ENCODE measurements around the gene R3HDM4. TPM values are rescaled to one million over a fixed set of nuclear protein-coding genes. Genes with fewer than 3 reads are reported as not detected.

Gene R3HDM4
- total and polyA plus RNA-seq, 9 of the 15 experiments (the other 6 are each of a cell fraction or from before 2014, with no cell fraction given): 3.2 to 154 (median 59.0) TPM

GRCh38 chr19:888581-889385, 24.2 kb downstream of the R3HDM4 start (continued):
- TF ChIP-seq, protein P1, sequence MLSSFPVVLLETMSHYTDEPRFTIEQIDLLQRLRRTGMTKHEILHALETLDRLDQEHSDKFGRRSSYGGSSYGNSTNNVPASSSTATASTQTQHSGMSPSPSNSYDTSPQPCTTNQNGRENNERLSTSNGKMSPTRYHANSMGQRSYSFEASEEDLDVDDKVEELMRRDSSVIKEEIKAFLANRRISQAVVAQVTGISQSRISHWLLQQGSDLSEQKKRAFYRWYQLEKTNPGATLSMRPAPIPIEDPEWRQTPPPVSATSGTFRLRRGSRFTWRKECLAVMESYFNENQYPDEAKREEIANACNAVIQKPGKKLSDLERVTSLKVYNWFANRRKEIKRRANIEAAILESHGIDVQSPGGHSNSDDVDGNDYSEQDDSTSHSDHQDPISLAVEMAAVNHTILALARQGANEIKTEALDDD (IDR thresholded peaks at IDR 0.05): peak; percentile 41; the same call in 1 of the 2 replicates
- no peak for TF ChIP-seq ZNF584 (CRISPR knock-in tag; IDR thresholded peaks at IDR 0.05; ENCODE audit: low read depth)

- H3K9me3 ChIP-seq (replicated peaks; ENCODE audit: control insufficient read depth, insufficient read depth, low read depth, low read length): no peaks in the 10 kb centered on the region
- no TSS peak for BruUV-seq (replicated peaks)
- CTCF ChIA-PET (ENCODE audit: low intra/inter-chr PET ratio): no interaction called here
- POLR2A ChIA-PET: no interaction called here
- H3K4me3 ChIP-seq: no peak overlapping the region
- H2AFZ ChIP-seq (ENCODE audit: low read depth, low read length): no peak overlapping the region
- H3K79me2 ChIP-seq (ENCODE audit: control insufficient read depth, insufficient read depth, low read length): peaks cover 37% of the 10 kb centered on the region
- peaks cover 5 to 85% of the 10 kb centered on the region in 2 experiments; a peak in 4 of 5 replicates for H3K4me1 ChIP-seq (replicated peaks in 1 of 2; ENCODE audit: control insufficient read depth in 2 of 2, insufficient read depth in 2 of 2, low read length in 2 of 2)
- peaks cover 4% of the 10 kb centered on the region; the same call in 1 of the 2 replicates for H4K20me1 ChIP-seq (replicated peaks; ENCODE audit: control insufficient read depth, insufficient read depth, low read length)
- H3K4me2 ChIP-seq (ENCODE audit: insufficient read depth, low read length): no peak overlapping the region
- H3K9ac ChIP-seq (ENCODE audit: insufficient read depth in 1 of 2, low read depth in 2 of 2, low read length in 2 of 2): peak overlapping the region in 1 of 2 experiments; percentile 68; a peak in 1 of 4 replicates
- FAIRE-seq: no peak
- in situ Hi-C loops (cut with MboI) (no loop called here), intact Hi-C loops (cut with micrococcal nuclease) (no loop called here)
- 93% methylated on average over 8 of the region's 10 CpGs for WGBS (ENCODE audit: insufficient coverage, low coverage, missing lambda C conversion rate)
- no peaks in the 10 kb centered on the region for H3K9me1 ChIP-seq (ENCODE audit: control insufficient read depth, insufficient read depth, low read length)
- peaks cover 77% of the 10 kb centered on the region for H3K36me3 ChIP-seq (ENCODE audit: control insufficient read depth, insufficient read depth, low read length)
- H3K27ac ChIP-seq (ENCODE audit: extremely low read depth, low read depth, low read length): no peak overlapping the region
- no peak for ATAC-seq
- no peaks in the 10 kb centered on the region for H3K27me3 ChIP-seq (ENCODE audit: control insufficient read depth in 2 of 2, insufficient read depth in 2 of 2, low read length in 2 of 2)
- no peak for DNase-seq (ENCODE audit: extremely low read depth in 1 of 4, low spot score in 3 of 4)
- TF ChIP-seq ESRRB (CRISPR knock-in tag; IDR thresholded peaks at IDR 0.05; ENCODE audit: borderline replicate concordance): no peak
- no peak for TF ChIP-seq ARID2 (IDR thresholded peaks at IDR 0.05)
- TF ChIP-seq CREB5 (CRISPR knock-in tag; IDR thresholded peaks at IDR 0.05): no peak
- no peak for TF ChIP-seq MXD1 (CRISPR knock-in tag; IDR thresholded peaks at IDR 0.05; ENCODE audit: borderline replicate concordance, poor library complexity, severe bottlenecking)
- TF ChIP-seq THRAP3 (IDR thresholded peaks at IDR 0.05; ENCODE audit: borderline replicate concordance): no peak
- TF ChIP-seq, protein P2, sequence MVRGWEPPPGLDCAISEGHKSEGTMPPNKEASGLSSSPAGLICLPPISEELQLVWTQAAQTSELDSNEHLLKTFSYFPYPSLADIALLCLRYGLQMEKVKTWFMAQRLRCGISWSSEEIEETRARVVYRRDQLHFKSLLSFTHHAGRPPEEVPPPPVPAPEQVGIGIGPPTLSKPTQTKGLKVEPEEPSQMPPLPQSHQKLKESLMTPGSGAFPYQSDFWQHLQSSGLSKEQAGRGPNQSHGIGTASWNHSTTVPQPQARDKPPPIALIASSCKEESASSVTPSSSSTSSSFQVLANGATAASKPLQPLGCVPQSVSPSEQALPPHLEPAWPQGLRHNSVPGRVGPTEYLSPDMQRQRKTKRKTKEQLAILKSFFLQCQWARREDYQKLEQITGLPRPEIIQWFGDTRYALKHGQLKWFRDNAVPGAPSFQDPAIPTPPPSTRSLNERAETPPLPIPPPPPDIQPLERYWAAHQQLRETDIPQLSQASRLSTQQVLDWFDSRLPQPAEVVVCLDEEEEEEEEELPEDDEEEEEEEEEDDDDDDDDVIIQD (CRISPR knock-in tag; IDR thresholded peaks at IDR 0.05): no peak
- TF ChIP-seq POLR2AphosphoS2 (IDR thresholded peaks at IDR 0.05; ENCODE audit: low read length): no peak
- TF ChIP-seq NR2C1 (IDR thresholded peaks at IDR 0.05): no peak
- no peak for TF ChIP-seq NR2C1 (tag; IDR thresholded peaks at IDR 0.05)
Measured at GRCh38 chr19:887599-887998, 25.4 kb downstream of the R3HDM4 start.

All from K562 (cell line).